Myocyte (in vitro differentiated cells): ENCODE results near the gene ACTG2. TPM values are rescaled to one million over a fixed set of nuclear protein-coding genes. Genes with fewer than 3 reads are reported as not detected.

Experiments used
- DNase-seq: peaks from one replicate; pipeline ENCODE4 v3.0.0-alpha.2; 2012; ENCODE audit warnings: low read depth
- total RNA-seq: library from RNA; depleted of rRNA; stranded (reverse); fragments of >200 nt; gene quantifications from 2 replicates; pipeline ENCODE4 v1.2.3, GENCODE V29; 2014

ACTG2 gene
- total RNA-seq, 1 donor from 2014 or later = not detected

GRCh38 chr2:73963385-73964120 lies 70.7 kb downstream of the ACTG2 start:
- no peak for DNase-seq

- no peak for DNase-seq
Observed at GRCh38 chr2:73964223-73964622, 71.4 kb downstream of the ACTG2 start.

GRCh38 chr2:73965053-73965452 lies 72.2 kb downstream of the ACTG2 start:
- no peak for DNase-seq

GRCh38 chr2:73968357-73968937 lies 75.6 kb downstream of the ACTG2 start:
- no peak for DNase-seq

- no peak for DNase-seq
Observed at GRCh38 chr2:73969356-73969755, 76.5 kb downstream of the ACTG2 start.

Other genes with a start within 250 kb of the ACTG2 start
- 30.3 and 35.3 TPM in 2 replicates for gene TPRKB, start 155.7 kb upstream of the ACTG2 start, total RNA-seq
- 21.4 and 33.2 TPM in 2 replicates for gene DUSP11, start 112.9 kb upstream of the ACTG2 start, total RNA-seq
- gene C2orf78, start 108.8 kb upstream of the ACTG2 start, total RNA-seq = not detected in 2 replicates
- gene STAMBP, start 64.0 kb upstream of the ACTG2 start, total RNA-seq = 1,045 and 1,591 TPM in 2 replicates
- 38.8 and 44.6 TPM in 2 replicates for gene DGUOK, start 33.9 kb downstream of the ACTG2 start, total RNA-seq
- 5.2 and 6.4 TPM in 2 replicates for gene TET3, start 91.9 kb downstream of the ACTG2 start, total RNA-seq